Measurements from ENCODE around the gene ACOXL.

- TF ChIP-seq CTCF (IDR thresholded peaks at IDR 0.05; ENCODE audit: low read depth, low read length, poor library complexity, severe bottlenecking) (no peak), EZH2phosphoT487 (IDR thresholded peaks at IDR 0.05; ENCODE audit: borderline replicate concordance, low read length) (no peak)
Measured at GRCh38 chr2:110858993-110859701, 126.8 kb downstream of the ACOXL start.
